ENCODE measurements around the gene MAP3K20.

DNA sequence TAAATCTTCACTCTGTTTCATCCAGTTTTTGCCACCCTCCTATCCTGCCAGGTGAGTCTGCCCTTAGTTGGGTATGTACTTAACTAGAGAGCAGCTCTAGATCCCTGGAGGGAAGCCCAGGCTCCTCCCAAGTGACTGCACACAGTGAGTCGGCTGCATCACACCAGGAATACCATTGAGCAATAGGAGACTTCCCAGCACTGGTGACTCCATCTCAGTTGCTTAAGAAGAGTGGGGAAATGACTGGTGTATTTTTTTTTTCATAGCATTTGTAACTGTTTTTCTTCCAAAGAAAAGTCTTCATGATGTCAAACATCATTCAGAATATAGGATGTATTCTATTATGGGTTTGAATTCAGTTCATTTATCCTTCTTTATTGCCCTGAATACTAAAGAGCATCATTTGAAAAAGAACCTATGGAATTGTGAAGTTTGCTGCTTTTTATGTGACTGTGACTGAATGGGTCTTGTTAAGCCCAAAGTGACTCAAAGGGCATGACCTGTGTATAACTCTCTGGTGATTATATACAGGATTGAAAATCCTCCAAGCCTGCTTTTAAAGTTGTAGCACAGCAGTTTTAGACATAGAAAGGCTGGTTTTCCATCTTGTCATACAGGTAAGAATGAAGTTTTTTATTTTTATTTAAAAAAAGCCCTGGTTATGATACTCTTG lies 84.3 kb downstream of the MAP3K20 start:
- TF ChIP-seq, protein P1, sequence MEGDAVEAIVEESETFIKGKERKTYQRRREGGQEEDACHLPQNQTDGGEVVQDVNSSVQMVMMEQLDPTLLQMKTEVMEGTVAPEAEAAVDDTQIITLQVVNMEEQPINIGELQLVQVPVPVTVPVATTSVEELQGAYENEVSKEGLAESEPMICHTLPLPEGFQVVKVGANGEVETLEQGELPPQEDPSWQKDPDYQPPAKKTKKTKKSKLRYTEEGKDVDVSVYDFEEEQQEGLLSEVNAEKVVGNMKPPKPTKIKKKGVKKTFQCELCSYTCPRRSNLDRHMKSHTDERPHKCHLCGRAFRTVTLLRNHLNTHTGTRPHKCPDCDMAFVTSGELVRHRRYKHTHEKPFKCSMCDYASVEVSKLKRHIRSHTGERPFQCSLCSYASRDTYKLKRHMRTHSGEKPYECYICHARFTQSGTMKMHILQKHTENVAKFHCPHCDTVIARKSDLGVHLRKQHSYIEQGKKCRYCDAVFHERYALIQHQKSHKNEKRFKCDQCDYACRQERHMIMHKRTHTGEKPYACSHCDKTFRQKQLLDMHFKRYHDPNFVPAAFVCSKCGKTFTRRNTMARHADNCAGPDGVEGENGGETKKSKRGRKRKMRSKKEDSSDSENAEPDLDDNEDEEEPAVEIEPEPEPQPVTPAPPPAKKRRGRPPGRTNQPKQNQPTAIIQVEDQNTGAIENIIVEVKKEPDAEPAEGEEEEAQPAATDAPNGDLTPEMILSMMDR (conservative IDR thresholded peaks at IDR 0.05; ENCODE audit: low read depth, low read length): no peak
- TF ChIP-seq EZH2 (IDR thresholded peaks at IDR 0.05; ENCODE audit: borderline replicate concordance, low read depth, low read length, poor library complexity, severe bottlenecking): no peak

Data from A673 (cell line).